Stimulated activated CD4-positive, alpha-beta T cell treated with anti-CD3 and anti-CD28 coated beads, Interleukin-12 subunit alpha, Interleukin-12 subunit beta, amount 100 ng/mL, for 4 hours (primary cell): ENCODE results near the gene NEU1.
"Not testable (repeated sequence)": the region's sequence is repeated elsewhere in the genome, so short reads cannot be mapped to it uniquely, and the experiment has no call there.

ENCODE experiments used
- DNase-seq: peaks from one replicate; pipeline ENCODE4 v3.0.0-alpha.2; 2020

The NEU1 gene

GRCh38 chr6:31837369-31838113 is 25.1 kb downstream of the NEU1 start:
- no peak for DNase-seq

DNA sequence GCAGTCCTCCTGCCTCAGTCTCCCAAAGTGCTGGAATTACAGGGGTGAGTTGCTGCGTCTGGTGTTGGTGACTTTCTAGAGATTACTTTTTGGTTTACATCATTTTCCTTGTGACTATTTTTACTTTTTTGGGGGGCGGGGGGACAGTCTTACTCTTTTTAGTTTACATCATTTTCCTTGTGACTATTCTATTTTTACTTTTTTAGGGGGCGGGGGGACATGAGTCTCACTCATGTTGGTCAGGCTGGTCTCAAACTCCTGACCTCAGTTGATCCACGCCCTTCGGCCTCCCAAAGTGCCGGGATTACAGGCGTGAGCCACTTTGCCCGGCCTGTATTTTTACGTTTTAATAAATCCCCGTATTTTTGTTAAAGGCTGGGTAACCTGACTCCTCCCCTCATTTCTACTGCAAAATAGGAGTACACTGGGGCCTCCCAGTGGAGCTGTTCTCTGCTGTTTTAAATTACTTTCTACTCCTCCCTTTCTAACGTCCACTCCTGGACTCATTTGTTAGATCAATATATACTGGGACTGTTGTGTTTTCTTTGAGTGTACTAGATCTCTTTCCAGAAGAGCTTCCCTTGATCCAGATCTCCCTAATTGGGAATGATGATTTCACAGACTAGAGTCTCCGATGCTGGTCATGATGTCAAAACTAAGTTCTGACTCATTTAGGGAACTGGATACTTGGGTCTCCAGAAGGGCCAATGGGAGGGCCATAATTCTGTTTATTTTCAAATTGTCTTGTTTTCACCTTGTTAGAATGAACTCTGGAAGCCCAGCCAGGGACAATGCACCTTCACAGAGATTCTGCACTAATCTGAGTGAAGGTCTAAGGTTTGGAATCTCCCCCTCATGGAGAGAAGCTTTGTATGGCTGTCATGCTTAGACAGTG is 25.9 kb downstream of the NEU1 start:
- no peak for DNase-seq

GRCh38 chr6:31836047-31836473 is 26.6 kb downstream of the NEU1 start:
- DNase-seq = no peak

DNA sequence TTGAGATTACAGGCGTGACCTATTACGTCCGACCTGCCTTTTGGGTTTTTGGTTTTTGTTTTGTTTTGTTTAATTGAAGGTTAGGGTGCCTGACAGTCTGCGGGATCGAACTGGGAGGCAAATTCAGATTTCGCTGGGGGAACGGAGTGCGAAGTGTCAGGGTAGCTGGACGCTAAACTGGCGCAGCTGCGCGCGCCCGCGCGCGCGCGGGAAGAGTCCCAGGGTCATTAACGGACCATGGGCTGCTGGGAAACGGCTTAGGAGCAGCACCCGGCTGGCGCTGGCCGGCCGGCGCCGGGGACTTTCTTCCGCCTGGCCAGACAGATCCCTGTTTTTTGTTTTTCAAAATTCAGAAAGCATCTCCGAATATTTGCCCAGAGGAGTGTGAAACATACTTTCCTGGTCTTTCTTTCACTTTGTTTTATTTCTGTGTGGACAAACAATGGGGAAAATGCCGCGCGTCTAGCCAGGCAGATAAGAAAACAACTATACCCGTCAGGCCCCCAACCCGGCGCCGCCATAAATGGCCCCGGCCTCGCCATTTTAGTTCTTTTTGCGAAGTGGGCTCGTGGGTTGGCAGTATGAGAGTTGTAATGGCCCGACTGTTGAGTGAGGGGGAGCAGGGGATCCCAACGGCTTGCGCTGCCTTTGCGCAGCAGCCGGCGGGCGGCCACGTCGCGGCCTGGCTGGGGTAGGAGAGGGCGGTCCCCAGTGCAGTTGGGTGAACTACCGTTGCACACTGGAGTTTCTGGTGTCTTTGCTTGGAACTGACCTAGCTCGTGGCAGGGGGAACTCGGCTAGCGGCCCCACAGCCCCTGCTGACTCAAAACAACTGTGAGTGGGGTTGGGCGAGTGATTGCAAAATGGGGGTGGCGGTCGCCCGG is 28.0 kb downstream of the NEU1 start:
- peak; percentile 79 for DNase-seq

DNA sequence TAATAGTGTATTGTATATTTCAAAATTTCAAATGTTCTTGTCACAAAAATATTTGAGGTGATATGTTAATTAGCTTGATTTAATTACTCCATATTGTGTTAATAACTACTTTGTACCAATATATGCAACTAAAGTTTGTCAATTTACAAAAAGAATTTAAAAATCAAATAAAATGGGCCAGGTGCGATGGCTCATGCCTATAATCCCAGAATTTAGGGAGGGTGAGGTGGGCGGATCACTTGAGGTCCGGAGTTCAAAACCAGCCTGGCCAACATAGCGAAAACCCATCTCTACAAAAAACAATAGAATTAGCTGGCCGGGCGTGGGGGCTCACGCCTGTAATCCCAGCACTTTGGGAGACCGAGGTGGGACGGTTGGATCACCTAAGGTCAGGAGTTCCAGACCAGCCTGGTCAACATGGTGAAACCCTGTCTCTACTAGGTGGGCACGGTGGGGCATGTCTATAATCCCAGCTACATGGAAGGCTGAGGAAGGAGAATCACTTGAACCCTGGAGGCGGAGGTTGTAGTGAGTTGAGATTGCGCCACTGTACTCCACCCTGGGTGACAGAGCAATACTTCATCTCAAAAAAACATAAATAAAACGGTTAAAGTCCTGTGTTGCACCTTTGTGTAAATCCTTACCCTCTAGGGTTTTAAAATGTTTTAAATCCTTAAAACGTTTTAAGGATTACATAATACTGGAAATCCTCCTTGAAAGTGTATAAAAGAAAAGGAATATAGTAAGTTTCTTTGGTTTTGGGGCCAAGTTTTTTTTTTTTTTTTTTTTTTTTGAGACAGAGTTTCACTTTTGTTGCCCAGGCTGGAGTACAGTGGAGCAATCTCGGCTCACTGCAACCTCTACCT is 31.0 kb downstream of the NEU1 start:
- DNase-seq = no peak

- no peak for DNase-seq
Measured at GRCh38 chr6:31830886-31831335, 31.7 kb downstream of the NEU1 start.

GRCh38 chr6:31829633-31830283 is 32.9 kb downstream of the NEU1 start:
- no peak for DNase-seq

GRCh38 chr6:31827286-31828079 is 35.1 kb downstream of the NEU1 start, which contains the start of gene HSPA1B:
TSS of gene HSPA1B (plus strand) at chr6:31827738. CDS start at chr6:31827951, 213 bp downstream.
- peak; percentile 83 for DNase-seq

DNA sequence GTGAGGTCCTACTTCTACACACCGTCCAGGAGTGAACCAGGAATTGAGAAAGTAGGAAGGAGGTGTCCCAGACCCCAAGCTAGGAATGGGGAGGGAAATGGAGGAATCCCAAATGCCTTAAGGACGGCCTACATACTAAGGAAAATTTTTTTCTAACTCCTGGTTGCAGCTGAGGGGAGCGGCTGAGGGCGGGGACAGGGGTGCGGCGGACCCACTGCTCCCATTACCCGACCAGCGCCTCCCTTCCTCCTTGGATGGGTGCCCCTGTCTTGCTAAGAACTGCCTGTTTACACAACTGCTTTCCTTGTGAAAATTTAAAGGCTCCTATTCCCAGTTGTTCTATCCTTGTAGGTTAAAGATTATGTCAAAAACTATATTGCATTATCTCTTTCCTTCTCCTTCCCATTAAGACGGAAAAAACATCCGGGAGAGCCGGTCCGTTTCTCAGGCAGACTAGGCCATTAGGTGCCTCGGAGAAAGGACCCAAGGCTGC is 35.8 kb downstream of the NEU1 start:
- no peak for DNase-seq

DNA sequence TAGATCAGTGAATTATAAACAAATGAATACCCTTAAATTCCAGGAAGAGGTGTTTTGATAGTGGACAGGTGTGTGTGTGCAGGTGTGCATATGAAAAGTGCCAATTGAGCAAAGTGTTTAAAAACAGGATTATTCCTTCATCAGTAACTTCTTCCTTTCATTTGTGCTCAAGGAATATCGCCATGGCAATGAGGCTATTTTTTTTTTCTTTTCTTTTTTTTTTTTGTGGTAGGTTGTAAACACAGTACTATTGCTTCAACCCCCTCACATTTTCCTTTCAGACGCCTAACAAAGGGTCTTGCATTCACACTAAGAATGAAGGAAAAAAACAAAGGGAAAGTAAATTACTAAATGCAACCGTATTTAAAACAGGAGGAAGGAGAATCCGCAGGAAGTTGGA is 37.1 kb downstream of the NEU1 start:
- DNase-seq = no peak

- DNase-seq = not testable (repeated sequence)
Measured at GRCh38 chr6:31823592-31824196, 38.9 kb downstream of the NEU1 start.

- DNase-seq = peak; percentile 58
Measured at GRCh38 chr6:31822036-31822821, 40.4 kb downstream of the NEU1 start.

GRCh38 chr6:31821301-31822035 is 41.2 kb downstream of the NEU1 start:
- peak; percentile 71 for DNase-seq

DNA sequence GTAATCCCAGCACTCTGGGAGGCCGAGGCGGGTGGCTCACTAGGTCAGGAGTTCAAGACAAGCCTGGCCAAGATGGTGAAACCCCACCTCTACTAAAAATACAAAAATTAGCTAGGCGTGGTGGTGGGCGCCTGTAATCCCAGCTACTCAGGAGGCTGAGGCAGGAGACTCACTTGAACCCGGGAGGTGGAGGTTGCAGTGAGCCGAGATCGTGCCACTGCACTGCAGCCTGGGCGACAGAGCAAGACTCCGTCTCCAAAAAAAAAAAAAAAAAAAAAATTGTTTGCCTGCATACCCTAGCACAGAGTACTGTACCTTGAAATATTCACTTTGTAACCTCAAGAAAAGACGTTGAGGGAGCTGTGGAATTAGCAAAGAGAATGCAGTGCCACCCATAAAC is 42.2 kb downstream of the NEU1 start:
- not testable (repeated sequence) for DNase-seq

- no peak for DNase-seq
Measured at GRCh38 chr6:31819871-31820299, 42.7 kb downstream of the NEU1 start.

DNA sequence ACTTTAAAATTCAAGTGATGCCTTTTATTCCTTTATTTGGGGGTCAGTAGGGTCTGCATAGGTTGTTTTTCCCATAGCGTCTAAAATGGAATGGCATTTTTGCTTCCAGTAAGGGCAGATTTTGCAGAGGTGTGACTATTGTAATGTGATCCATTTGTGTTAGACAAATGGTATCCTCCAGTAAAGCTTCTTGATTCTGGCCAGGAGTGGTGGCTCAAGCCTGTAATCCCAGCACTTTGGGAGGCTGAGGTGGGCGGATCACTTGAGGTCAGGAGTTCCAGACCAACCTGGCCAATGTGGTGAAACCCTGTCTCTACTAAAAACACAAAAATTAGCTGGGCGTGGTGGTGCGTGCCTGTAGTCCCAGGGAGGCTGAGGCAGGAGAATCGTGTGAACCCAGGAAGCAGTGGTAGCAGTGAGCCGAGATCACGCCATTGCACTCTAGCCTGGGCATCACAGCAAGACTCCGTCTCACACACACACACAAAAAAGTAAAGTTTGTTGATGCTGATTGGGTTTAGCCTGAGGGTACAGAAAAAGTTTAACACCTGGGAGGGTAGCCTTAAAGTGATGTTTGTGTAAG is 44.6 kb downstream of the NEU1 start:
- not testable (repeated sequence) for DNase-seq

DNA sequence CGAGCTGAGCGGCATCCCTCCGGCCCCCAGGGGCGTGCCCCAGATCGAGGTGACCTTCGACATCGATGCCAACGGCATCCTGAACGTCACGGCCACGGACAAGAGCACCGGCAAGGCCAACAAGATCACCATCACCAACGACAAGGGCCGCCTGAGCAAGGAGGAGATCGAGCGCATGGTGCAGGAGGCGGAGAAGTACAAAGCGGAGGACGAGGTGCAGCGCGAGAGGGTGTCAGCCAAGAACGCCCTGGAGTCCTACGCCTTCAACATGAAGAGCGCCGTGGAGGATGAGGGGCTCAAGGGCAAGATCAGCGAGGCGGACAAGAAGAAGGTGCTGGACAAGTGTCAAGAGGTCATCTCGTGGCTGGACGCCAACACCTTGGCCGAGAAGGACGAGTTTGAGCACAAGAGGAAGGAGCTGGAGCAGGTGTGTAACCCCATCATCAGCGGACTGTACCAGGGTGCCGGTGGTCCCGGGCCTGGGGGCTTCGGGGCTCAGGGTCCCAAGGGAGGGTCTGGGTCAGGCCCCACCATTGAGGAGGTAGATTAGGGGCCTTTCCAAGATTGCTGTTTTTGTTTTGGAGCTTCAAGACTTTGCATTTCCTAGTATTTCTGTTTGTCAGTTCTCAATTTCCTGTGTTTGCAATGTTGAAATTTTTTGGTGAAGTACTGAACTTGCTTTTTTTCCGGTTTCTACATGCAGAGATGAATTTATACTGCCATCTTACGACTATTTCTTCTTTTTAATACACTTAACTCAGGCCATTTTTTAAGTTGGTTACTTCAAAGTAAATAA is 45.3 kb downstream of the NEU1 start:
- not testable (repeated sequence) for DNase-seq
